Prostate gland (tissue), 2 donors: ENCODE data around the gene ZNRF1.

Experiments used
- CTCF ChIP-seq, 4 experiments: fragments of 200-600 bp in 2 of 4; fragments of 450-650 bp in 2 of 4; sonication (generic) in 2 of 4; IDR thresholded peaks; 1 replicate in 3 of 4; 2 replicates in 1 of 4; pipeline ENCODE4 v1.5.1; 2016 to 2019; ENCODE audit warnings: antibody characterized with exemption in 4 of 4, mild to moderate bottlenecking in 2 of 4, moderate library complexity in 2 of 4
- POLR2A ChIP-seq: fragments of 450-650 bp; IDR thresholded peaks from one replicate; pipeline ENCODE4 v1.6.1; 2016; ENCODE audit warnings: antibody characterized with exemption, mild to moderate bottlenecking
- POLR2AphosphoS5 ChIP-seq: sonication (generic); formaldehyde crosslinking; IDR thresholded peaks from one replicate; pipeline ENCODE4 v1.6.1; 2017; ENCODE audit warnings: antibody characterized with exemption

GRCh38 chr16:74982256-74982655 is 16.6 kb upstream of the ZNRF1 start:
- TF ChIP-seq CTCF (IDR thresholded peaks at IDR 0.05): no peak
- no peak for TF ChIP-seq POLR2A
- TF ChIP-seq POLR2AphosphoS5: no peak
